MM.1S (cell line): ENCODE data around the gene UBFD1.

Experiments used
- DNase-seq: peaks from one replicate; pipeline ENCODE4 v3.0.0-alpha.2; 2015
- H2AFZ ChIP-seq: fragments of 300-600 bp; sonication (generic); 2 replicates; pipeline ENCODE4 v1.6.0; 2016; ENCODE audit warnings: antibody characterized with exemption, low read length
- H3F3A ChIP-seq: fragments of 300-600 bp; sonication (generic); 2 replicates; pipeline ENCODE4 v1.6.1; 2016; ENCODE audit warnings: mild to moderate bottlenecking, antibody characterized with exemption, low read length, moderate library complexity, mixed read lengths; ENCODE audit not compliant: insufficient read depth
- H3K27ac ChIP-seq: fragments of 300-600 bp; sonication (generic); 2 replicates; pipeline ENCODE4 v1.5.1; 2016; ENCODE audit warnings: mild to moderate bottlenecking, low read length
- H3K27me3 ChIP-seq: fragments of 300-600 bp; sonication (generic); replicated peaks from 2 replicates; pipeline ENCODE4 v1.6.0; 2016; ENCODE audit warnings: low read length; ENCODE audit not compliant: insufficient read depth
- H3K36me3 ChIP-seq: fragments of 300-600 bp; sonication (generic); replicated peaks from 2 replicates; pipeline ENCODE4 v1.6.1; 2016; ENCODE audit warnings: mild to moderate bottlenecking, low read length, mixed read lengths; ENCODE audit not compliant: insufficient read depth
- H3K4me1 ChIP-seq: fragments of 300-600 bp; sonication (generic); 2 replicates; pipeline ENCODE4 v1.6.1; 2016; ENCODE audit warnings: low read length, mixed read lengths
- H3K4me2 ChIP-seq: fragments of 300-600 bp; sonication (generic); 2 replicates; pipeline ENCODE4 v1.6.0; 2016; ENCODE audit warnings: low read depth, low read length
- H3K4me3 ChIP-seq: fragments of 300-600 bp; sonication (generic); 2 replicates; pipeline ENCODE4 v1.5.1; 2016; ENCODE audit warnings: low read length, mixed read lengths
- H3K79me2 ChIP-seq: fragments of 300-600 bp; sonication (generic); 2 replicates; pipeline ENCODE4 v1.6.1; 2016; ENCODE audit warnings: mixed run types, low read length, mixed read lengths
- H3K9ac ChIP-seq: fragments of 300-600 bp; sonication (generic); 2 replicates; pipeline ENCODE4 v1.6.1; 2016; ENCODE audit warnings: low read length, mixed read lengths
- H3K9me2 ChIP-seq: fragments of 300-600 bp; sonication (generic); replicated peaks from 2 replicates; pipeline ENCODE4 v1.6.1; 2016; ENCODE audit warnings: mild to moderate bottlenecking, low read length, mixed read lengths; ENCODE audit not compliant: insufficient read depth
- H3K9me3 ChIP-seq: fragments of 300-600 bp; sonication (generic); replicated peaks from 2 replicates; pipeline ENCODE4 v1.6.1; 2016; ENCODE audit warnings: mild to moderate bottlenecking, low read length, mixed read lengths; ENCODE audit not compliant: insufficient read depth
- H4K20me1 ChIP-seq: fragments of 300-600 bp; sonication (generic); 2 replicates; pipeline ENCODE4 v1.6.1; 2016; ENCODE audit warnings: mild to moderate bottlenecking, low read length, moderate library complexity, mixed read lengths; ENCODE audit not compliant: insufficient read depth
- EZH2 ChIP-seq: fragments of 300-600 bp; sonication (generic); optimal IDR thresholded peaks from 2 replicates; pipeline ENCODE3; 2017; ENCODE audit warnings: low read depth, mild to moderate bottlenecking, antibody characterized with exemption, low read length, mixed read lengths
- EZH2phosphoT487 ChIP-seq: fragments of 300-600 bp; sonication (generic); IDR thresholded peaks from 2 replicates; pipeline ENCODE4 v1.6.1; 2018; ENCODE audit warnings: antibody characterized with exemption, low read length
- TF ChIP-seq, protein P1 (sequence below): fragments of 300-600 bp; sonication (generic); IDR thresholded peaks from 2 replicates; pipeline ENCODE4 v1.5.1; 2016; ENCODE audit warnings: antibody characterized with exemption, low read length, mixed read lengths

The UBFD1 gene

GRCh38 chr16:23534868-23535860 lies 22.4 kb upstream of the UBFD1 start:
- H3K27ac ChIP-seq = no peak overlapping the region
- no peak overlapping the region for H2AFZ ChIP-seq
- H3K27me3 ChIP-seq = no peaks in the 10 kb centered on the region
- TF ChIP-seq, protein P1, sequence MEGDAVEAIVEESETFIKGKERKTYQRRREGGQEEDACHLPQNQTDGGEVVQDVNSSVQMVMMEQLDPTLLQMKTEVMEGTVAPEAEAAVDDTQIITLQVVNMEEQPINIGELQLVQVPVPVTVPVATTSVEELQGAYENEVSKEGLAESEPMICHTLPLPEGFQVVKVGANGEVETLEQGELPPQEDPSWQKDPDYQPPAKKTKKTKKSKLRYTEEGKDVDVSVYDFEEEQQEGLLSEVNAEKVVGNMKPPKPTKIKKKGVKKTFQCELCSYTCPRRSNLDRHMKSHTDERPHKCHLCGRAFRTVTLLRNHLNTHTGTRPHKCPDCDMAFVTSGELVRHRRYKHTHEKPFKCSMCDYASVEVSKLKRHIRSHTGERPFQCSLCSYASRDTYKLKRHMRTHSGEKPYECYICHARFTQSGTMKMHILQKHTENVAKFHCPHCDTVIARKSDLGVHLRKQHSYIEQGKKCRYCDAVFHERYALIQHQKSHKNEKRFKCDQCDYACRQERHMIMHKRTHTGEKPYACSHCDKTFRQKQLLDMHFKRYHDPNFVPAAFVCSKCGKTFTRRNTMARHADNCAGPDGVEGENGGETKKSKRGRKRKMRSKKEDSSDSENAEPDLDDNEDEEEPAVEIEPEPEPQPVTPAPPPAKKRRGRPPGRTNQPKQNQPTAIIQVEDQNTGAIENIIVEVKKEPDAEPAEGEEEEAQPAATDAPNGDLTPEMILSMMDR = no peak
- no peak for TF ChIP-seq EZH2
- no peak for TF ChIP-seq EZH2phosphoT487
- no peaks in the 10 kb centered on the region for H4K20me1 ChIP-seq
- H3K4me2 ChIP-seq = no peak overlapping the region
- peaks cover 7% of the 10 kb centered on the region; the same call in 1 of the 2 replicates for H3K79me2 ChIP-seq
- H3F3A ChIP-seq = no peaks in the 10 kb centered on the region
- H3K9me3 ChIP-seq = no peaks in the 10 kb centered on the region
- no peaks in the 10 kb centered on the region for H3K4me1 ChIP-seq
- no peak overlapping the region for H3K9ac ChIP-seq
- H3K9me2 ChIP-seq = no peaks in the 10 kb centered on the region
- DNase-seq = no peak
- H3K36me3 ChIP-seq = peaks cover 9% of the 10 kb centered on the region; the same call in 1 of the 2 replicates
- H3K4me3 ChIP-seq = no peak overlapping the region

DNA sequence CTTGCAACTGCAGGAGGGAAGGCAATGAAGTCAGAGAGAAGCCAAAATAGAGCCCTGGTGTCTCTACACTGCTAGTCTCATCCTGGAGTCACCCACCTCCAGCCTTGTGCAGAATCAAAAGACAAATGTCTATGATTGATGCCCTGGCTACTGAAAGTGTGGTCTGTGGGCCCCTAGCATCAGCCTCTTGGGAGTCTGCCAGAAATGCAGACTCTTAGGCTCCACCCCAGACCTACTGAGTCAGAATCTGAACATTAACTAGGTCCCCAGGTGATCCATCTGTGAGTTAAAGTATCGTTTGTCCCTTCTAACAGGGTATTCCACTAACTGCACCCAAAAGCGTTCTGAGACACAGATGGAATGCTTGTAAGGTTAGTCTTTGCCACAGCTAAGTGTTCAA lies 21.6 kb upstream of the UBFD1 start:
- H3K79me2 ChIP-seq = peaks cover 10% of the 10 kb centered on the region; the same call in 1 of the 2 replicates
- no peak overlapping the region for H3K4me3 ChIP-seq
- TF ChIP-seq EZH2 (no peak), EZH2phosphoT487 (no peak)
- TF ChIP-seq, protein P1 = no peak
- H3K9me3 ChIP-seq = no peaks in the 10 kb centered on the region
- H3K27me3 ChIP-seq = no peaks in the 10 kb centered on the region
- no peak for DNase-seq
- H4K20me1 ChIP-seq = no peaks in the 10 kb centered on the region
- no peak overlapping the region for H3K27ac ChIP-seq
- H3K9me2 ChIP-seq = no peaks in the 10 kb centered on the region
- H3K36me3 ChIP-seq = peaks cover 9% of the 10 kb centered on the region; the same call in 1 of the 2 replicates
- no peak overlapping the region for H3K9ac ChIP-seq
- H3F3A ChIP-seq = no peaks in the 10 kb centered on the region
- no peak overlapping the region for H2AFZ ChIP-seq
- no peak overlapping the region for H3K4me2 ChIP-seq
- H3K4me1 ChIP-seq = no peaks in the 10 kb centered on the region

- no peaks in the 10 kb centered on the region for H3K4me1 ChIP-seq
- no peak for DNase-seq
- H3K9ac ChIP-seq = no peak overlapping the region
- no peak overlapping the region for H3K27ac ChIP-seq
- peaks cover 10% of the 10 kb centered on the region; the same call in 1 of the 2 replicates for H3K79me2 ChIP-seq
- no peaks in the 10 kb centered on the region for H3K27me3 ChIP-seq
- H3K4me3 ChIP-seq = no peak overlapping the region
- H2AFZ ChIP-seq = no peak overlapping the region
- H3K4me2 ChIP-seq = no peak overlapping the region
- H4K20me1 ChIP-seq = no peaks in the 10 kb centered on the region
- H3K36me3 ChIP-seq = peaks cover 9% of the 10 kb centered on the region
- H3K9me2 ChIP-seq = no peaks in the 10 kb centered on the region
- no peaks in the 10 kb centered on the region for H3K9me3 ChIP-seq
- H3F3A ChIP-seq = no peaks in the 10 kb centered on the region
- TF ChIP-seq, protein P1 = no peak
- TF ChIP-seq EZH2 = no peak
- no peak for TF ChIP-seq EZH2phosphoT487
Measured at GRCh38 chr16:23537390-23537789, 20.1 kb upstream of the UBFD1 start.
